Stimulated activated CD4-positive, alpha-beta T cell treated with anti-CD3 and anti-CD28 coated beads, Interleukin-2, amount 100 ng/mL, for 24 hours (primary cell): ENCODE data around the gene SCARB2.
A peak's percentile ranks its signal among the peaks of the same experiment; 100 is the strongest.
"Not testable (repeated sequence)": the region's sequence is repeated elsewhere in the genome, so short reads cannot be mapped to it uniquely, and the experiment has no call there.

Source experiments
- DNase-seq, 2 donors: peaks; one replicate each; pipeline ENCODE4 v3.0.0-alpha.2; 2020

The SCARB2 gene

GRCh38 chr4:76213415-76214176 is at the start of gene SCARB2:
Gene SCARB2, minus strand, starts transcription at chr4:76213824. Its CDS starts 281 bp downstream, at chr4:76213543.
- peak; percentile 64 to 71 for DNase-seq

GRCh38 chr4:76260571-76260970 is 46.9 kb upstream of the SCARB2 start:
- no peak for DNase-seq

- DNase-seq = no peak
Observed at GRCh38 chr4:76257824-76258223, 44.2 kb upstream of the SCARB2 start.

- DNase-seq = no peak
Observed at GRCh38 chr4:76256968-76257367, 43.3 kb upstream of the SCARB2 start.

GRCh38 chr4:76256032-76256431 is 42.4 kb upstream of the SCARB2 start:
- no peak for DNase-seq

GRCh38 chr4:76253511-76253910 is 39.9 kb upstream of the SCARB2 start:
- no peak for DNase-seq

- no peak for DNase-seq
Observed at GRCh38 chr4:76252271-76252653, 38.6 kb upstream of the SCARB2 start.

- DNase-seq = peak; percentile 24 to 34
Observed at GRCh38 chr4:76251441-76252270, 38.0 kb upstream of the SCARB2 start, which contains the start of gene FAM47E. Gene FAM47E, plus strand, starts transcription at chr4:76251721. Its CDS starts 26 bp downstream, at chr4:76251747.

GRCh38 chr4:76250962-76251361 is 37.3 kb upstream of the SCARB2 start:
- DNase-seq = no peak

- DNase-seq = no peak
Observed at GRCh38 chr4:76246852-76247251, 33.2 kb upstream of the SCARB2 start.

GRCh38 chr4:76246025-76246424 is 32.4 kb upstream of the SCARB2 start:
- no peak for DNase-seq

- DNase-seq = not testable (repeated sequence)
Observed at GRCh38 chr4:76243877-76244276, 30.3 kb upstream of the SCARB2 start.

GRCh38 chr4:76240236-76240635 is 26.6 kb upstream of the SCARB2 start:
- no peak for DNase-seq

- no peak for DNase-seq
Observed at GRCh38 chr4:76238701-76239100, 25.1 kb upstream of the SCARB2 start.

- no peak for DNase-seq
Observed at GRCh38 chr4:76238236-76238635, 24.6 kb upstream of the SCARB2 start.

GRCh38 chr4:76235915-76236314 is 22.3 kb upstream of the SCARB2 start:
- no peak for DNase-seq

- DNase-seq = no peak
Observed at GRCh38 chr4:76235407-76235806, 21.8 kb upstream of the SCARB2 start.

- DNase-seq = no peak
Observed at GRCh38 chr4:76234679-76235044, 21.0 kb upstream of the SCARB2 start.

GRCh38 chr4:76233967-76234678 is 20.5 kb upstream of the SCARB2 start:
- peak in 1 of 2 donors; percentile 8 for DNase-seq

GRCh38 chr4:76233529-76233928 is 19.9 kb upstream of the SCARB2 start:
- no peak for DNase-seq

GRCh38 chr4:76233083-76233482 is 19.5 kb upstream of the SCARB2 start:
- DNase-seq = no peak

GRCh38 chr4:76232681-76233080 is 19.1 kb upstream of the SCARB2 start:
- no peak for DNase-seq

GRCh38 chr4:76226418-76226817 is 12.8 kb upstream of the SCARB2 start:
- DNase-seq = no peak
